ENCODE measurements around the gene ACAP2.
"Not testable (repeated sequence)": the region's sequence is repeated elsewhere in the genome, so short reads cannot be mapped to it uniquely, and the experiment has no call there.

The ACAP2 gene

GRCh38 chr3:195442573-195443390, at the start of gene ACAP2:
ACAP2 (minus strand) TSS chr3:195443020; CDS start chr3:195442847, 173 bp downstream.
- FAIRE-seq = no peak

DNA sequence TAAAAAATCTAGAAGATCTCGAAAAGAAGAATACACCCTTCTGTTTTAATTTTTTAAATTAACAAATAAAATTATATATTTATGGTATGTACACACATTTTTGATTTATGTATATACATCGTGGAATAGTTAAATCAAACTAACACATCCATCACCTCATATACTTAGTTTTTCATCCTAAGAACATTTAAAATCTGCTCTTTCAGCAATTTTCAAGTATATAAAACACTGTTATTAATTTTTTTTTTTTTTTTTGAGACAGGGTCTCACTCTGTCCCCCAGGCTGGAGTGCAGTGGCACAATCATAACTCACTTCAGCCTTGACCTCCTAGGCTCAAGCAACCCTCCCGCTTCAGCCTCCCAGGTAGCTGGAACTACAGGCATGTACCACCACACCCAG, 32.8 kb upstream of the ACAP2 start:
- FAIRE-seq = no peak

GRCh38 chr3:195475116-195475515, 32.3 kb upstream of the ACAP2 start:
- FAIRE-seq = not testable (repeated sequence)

- FAIRE-seq = no peak
These were observed 26.0 kb upstream of the ACAP2 start for GRCh38 chr3:195468841-195469240.

DNA sequence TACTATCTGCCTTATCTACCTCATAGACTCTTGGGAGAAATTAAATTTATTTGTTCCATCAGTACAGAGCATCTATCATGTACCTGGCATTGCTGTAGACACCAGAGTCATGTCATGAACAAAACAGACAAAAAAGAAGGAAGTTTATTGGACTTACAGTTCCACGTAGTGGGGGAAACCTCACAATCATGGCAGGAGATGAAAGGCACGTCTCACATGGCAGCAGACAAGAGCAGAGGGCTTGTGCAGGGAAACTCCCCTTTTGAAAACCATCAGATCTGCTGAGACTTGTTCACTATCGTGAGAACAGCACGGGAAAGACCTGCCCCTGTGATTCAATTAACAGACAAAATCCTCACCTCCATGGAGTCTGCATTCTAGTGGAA, 25.6 kb upstream of the ACAP2 start:
- FAIRE-seq = no peak

GRCh38 chr3:195467641-195468390, 25.0 kb upstream of the ACAP2 start:
- FAIRE-seq = no peak

DNA sequence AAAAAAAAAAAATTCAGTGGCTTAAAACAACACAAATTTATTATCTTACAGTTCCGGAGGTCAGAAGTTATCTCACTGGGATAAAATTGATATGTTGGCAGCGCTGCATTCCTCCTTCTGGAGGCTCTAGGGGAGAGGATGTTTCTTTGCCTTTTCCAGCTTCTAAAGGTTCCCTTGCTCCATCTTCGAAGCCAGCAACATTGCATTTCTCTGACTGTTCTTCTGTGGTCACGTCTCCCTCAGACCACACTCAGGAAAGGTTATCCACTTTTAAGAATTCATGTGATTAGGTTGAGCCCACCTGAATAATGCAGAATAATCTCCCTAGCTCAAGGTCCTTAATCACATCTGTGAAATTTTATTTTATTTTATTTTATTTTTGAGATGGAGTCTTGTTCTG, 23.4 kb upstream of the ACAP2 start:
- no peak for FAIRE-seq

GRCh38 chr3:195462922-195463321, 20.1 kb upstream of the ACAP2 start:
- FAIRE-seq = not testable (repeated sequence)

DNA sequence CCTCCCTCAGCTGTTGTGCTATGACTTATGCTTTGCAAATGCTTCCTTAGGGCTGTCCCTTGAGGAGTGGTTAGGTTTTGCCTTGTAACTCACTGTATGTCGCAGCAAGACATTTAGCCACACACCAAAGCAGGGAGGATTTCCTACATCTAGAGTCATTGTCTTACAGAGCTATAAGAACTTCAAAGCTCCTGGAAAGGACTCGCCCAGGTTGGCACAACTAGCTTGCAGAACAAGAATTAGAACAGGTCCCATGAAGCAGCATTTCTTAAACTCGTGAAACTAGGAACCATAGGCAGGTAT, 19.4 kb upstream of the ACAP2 start:
- FAIRE-seq = no peak

- no peak for FAIRE-seq
These were observed 18.9 kb upstream of the ACAP2 start for GRCh38 chr3:195461594-195462307.

- no peak for FAIRE-seq
These were observed 17.4 kb upstream of the ACAP2 start for GRCh38 chr3:195460091-195460713.

- FAIRE-seq = peak; percentile 53
These were observed 15.5 kb upstream of the ACAP2 start for GRCh38 chr3:195458316-195458717.

DNA sequence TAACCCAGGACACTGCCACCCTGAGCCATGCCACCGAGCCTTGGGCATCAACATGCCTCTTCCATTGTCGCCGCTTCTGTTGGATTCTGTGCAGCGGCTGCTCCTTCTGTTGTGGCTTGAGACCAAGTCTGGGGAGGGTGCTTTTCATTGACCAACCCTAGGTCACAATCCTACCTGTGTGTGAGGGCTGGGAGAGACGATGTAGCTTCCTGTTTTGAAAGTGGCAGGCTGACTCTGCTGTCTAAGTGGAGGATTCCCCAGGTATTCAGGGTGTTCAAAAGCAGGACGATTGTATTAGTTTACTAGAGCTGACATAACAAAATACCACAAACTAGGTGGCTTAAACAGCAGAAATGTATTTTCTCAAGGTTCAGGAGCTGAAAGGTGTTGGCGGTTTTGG, 13.0 kb upstream of the ACAP2 start:
- FAIRE-seq = no peak

DNA sequence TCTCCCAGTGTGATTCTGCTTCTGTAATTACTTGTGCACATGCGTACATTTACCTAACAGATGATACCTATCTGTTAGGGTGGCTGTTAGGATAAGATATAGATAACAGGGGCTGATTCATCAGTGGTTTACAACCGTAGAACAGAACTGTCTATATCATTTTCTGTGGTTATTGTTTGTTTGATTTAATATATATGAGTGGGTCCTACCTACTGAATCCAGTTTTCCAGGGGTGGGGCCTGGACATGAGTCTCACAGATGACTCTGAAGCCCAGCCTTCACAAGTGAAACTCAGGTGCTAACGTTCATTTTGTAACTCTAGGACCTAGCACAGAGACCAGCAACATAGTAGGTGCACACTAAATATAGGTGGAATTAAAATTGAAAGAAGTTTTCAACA, 10.4 kb upstream of the ACAP2 start:
- no peak for FAIRE-seq

- no peak for FAIRE-seq
These were observed 8.7 kb upstream of the ACAP2 start for GRCh38 chr3:195451373-195452015.

DNA sequence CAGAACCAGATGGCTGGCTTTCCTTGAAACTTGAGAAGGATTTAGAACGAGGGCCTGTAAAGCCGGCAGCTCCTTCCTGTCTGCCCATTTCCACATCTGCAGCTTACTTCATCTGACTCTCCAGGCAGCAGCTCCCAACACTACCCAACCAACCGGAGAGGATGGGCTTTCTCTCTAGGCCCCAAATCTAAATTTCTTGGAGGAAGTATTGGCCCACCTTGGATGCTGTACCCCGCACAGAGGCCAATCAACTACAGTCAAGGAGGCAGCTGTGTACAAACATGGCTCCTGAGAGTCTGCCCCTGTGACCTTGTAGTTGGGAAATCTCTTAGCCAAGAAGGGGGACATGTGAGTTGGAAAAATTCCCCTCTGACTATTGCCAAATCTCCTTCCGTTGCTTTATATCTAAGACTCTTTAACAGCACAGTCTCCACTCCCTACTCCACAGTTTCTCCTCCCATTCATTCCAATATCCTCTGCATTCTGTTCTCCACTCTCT, 8.0 kb upstream of the ACAP2 start:
- no peak for FAIRE-seq

GRCh38 chr3:195448205-195448875, 5.5 kb upstream of the ACAP2 start:
- no peak for FAIRE-seq

- FAIRE-seq = no peak
These were observed 4.4 kb upstream of the ACAP2 start for GRCh38 chr3:195447201-195447600.

- FAIRE-seq = no peak
These were observed 3.5 kb upstream of the ACAP2 start for GRCh38 chr3:195446359-195446758.

- no peak for FAIRE-seq
These were observed 3.1 kb upstream of the ACAP2 start for GRCh38 chr3:195445885-195446284.

DNA sequence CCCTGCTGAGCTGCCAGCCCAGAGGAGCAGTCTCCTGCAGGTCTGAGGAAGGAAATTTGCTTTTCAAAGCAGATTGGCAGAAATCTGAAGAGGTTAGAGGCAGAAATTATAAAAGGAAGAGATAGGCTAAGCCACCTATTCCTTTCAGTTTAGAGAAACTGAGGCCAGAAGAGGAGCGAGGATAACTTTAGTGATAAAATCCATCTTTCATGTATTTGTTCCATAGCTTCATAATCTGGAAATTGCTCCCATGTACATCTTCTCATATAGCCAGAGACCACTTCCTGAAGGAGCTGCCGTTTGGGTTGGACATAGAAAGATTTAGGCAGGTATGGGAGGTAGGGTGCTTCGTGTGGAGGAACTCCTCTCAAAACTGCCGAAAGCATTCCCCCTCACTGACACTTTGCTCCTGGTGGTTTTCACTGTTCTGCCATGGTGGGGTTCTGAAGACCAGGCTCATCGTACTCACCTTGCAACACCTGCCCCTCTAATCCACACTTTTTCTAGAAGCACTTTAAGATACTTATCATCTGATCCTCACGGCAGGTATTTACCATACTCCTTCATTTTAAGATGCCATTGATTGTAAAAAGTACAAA, 670 bp upstream of the ACAP2 start:
- no peak for FAIRE-seq

All from colon (tissue), 2 donors.